ENCODE measurements around the gene LHFPL2.

GRCh38 chr5:78638973-78639669 lies 9.5 kb downstream of the LHFPL2 start:
- no peak for TF ChIP-seq USF1 (CRISPR knock-in tag; IDR thresholded peaks at IDR 0.05)
- TF ChIP-seq E2F8 (IDR thresholded peaks at IDR 0.05; ENCODE audit: low read depth, partially characterized antibody), result no peak
- no peak for TF ChIP-seq ZBTB1 (CRISPR knock-in tag; IDR thresholded peaks at IDR 0.05; ENCODE audit: borderline replicate concordance, low read depth)
- TF ChIP-seq MYNN (IDR thresholded peaks at IDR 0.05), result no peak
- no peak for TF ChIP-seq MYNN (CRISPR knock-in tag; IDR thresholded peaks at IDR 0.05)
- no peak for TF ChIP-seq NRF1 (conservative IDR thresholded peaks at IDR 0.05 in 1 of 2, IDR thresholded peaks at IDR 0.05 in 1 of 2)
- no peak for TF ChIP-seq KDM1A (IDR thresholded peaks at IDR 0.05)
- no peak for TF ChIP-seq EP300 (IDR thresholded peaks at IDR 0.05; ENCODE audit: low read length)
- TF ChIP-seq EHMT2 (IDR thresholded peaks at IDR 0.05), result no peak
- no peak for TF ChIP-seq POLR2A (conservative IDR thresholded peaks at IDR 0.05)
- no peak for TF ChIP-seq EZH2 (IDR thresholded peaks at IDR 0.05; ENCODE audit: borderline replicate concordance, low read depth, low read length)
- no peak for TF ChIP-seq SNAPC5 (CRISPR knock-in tag; IDR thresholded peaks at IDR 0.05)
- TF ChIP-seq ZNF124 (CRISPR knock-in tag; IDR thresholded peaks at IDR 0.05), result no peak
- TF ChIP-seq FOXJ3 (CRISPR knock-in tag; IDR thresholded peaks at IDR 0.05), result no peak
- TF ChIP-seq XRCC5 (IDR thresholded peaks at IDR 0.05; ENCODE audit: low read depth, low read length), result no peak

Measured in K562 (cell line).